ENCODE data around the gene AIFM2.
A peak's percentile ranks its signal among the peaks of the same experiment; 100 is the strongest.

Gene AIFM2

DNA sequence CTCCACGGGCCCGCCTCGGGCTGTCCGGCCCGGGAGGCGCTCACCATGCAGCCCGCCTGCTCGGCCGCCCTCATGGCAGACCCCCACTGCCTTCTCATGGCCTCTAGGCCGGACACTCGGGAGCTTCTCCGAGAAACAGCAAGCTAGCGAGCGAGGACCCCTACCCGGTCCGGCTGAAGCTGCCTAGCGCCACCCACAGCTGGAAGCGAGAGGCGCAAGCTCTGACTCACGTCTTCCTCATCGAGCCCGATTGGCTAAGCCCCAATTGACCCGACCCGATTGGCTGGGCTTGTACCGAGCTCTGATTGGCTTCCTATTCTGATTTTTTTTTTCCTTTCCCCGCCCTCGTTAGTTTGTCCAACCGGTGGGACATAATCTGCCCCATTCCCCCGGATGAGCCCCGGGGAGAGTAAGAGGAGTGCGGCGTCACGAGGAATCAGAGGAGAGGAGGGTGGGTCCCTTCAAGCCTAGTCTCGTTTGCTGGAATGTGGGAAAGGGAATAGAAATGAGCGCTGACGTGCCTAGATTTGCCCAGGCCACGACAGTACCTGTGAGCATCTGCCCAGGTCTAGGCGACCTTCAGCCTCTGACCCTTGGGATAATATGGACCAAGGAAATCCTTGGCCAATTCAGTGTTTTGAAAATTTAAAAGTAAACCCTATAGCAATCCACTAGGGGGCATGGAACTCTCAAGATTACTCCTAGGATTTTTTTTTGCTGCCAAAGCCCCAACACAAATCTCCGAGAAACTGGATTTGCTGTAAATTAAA lies 14.0 kb upstream of the AIFM2 start, which contains the start of gene TYSND1:
TSS of gene TYSND1 (minus strand) at position 212 of the 770 bp plus-strand sequence. CDS start at position 98, 114 bp downstream.
- H3K4me3 ChIP-seq (ENCODE audit: low read length), result peak within 1 kb of the TSS; percentile 94
- no peaks in the 10 kb centered on the region for H3K27me3 ChIP-seq (ENCODE audit: low read depth, low read length)
- peak within 1 kb of the TSS; percentile 67 for H3K27ac ChIP-seq (ENCODE audit: low read length)
- no peaks in the 10 kb centered on the region for H3K36me3 ChIP-seq (replicated peaks; ENCODE audit: low read depth, low read length)
- peak within 1 kb of the TSS; percentile 90 for H3K9ac ChIP-seq (ENCODE audit: low read length)
- TF ChIP-seq, protein P1, sequence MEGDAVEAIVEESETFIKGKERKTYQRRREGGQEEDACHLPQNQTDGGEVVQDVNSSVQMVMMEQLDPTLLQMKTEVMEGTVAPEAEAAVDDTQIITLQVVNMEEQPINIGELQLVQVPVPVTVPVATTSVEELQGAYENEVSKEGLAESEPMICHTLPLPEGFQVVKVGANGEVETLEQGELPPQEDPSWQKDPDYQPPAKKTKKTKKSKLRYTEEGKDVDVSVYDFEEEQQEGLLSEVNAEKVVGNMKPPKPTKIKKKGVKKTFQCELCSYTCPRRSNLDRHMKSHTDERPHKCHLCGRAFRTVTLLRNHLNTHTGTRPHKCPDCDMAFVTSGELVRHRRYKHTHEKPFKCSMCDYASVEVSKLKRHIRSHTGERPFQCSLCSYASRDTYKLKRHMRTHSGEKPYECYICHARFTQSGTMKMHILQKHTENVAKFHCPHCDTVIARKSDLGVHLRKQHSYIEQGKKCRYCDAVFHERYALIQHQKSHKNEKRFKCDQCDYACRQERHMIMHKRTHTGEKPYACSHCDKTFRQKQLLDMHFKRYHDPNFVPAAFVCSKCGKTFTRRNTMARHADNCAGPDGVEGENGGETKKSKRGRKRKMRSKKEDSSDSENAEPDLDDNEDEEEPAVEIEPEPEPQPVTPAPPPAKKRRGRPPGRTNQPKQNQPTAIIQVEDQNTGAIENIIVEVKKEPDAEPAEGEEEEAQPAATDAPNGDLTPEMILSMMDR (IDR thresholded peaks at IDR 0.05; ENCODE audit: low read depth, low read length), result peak; percentile 66
- no peak for TF ChIP-seq EZH2phosphoT487 (IDR thresholded peaks at IDR 0.05; ENCODE audit: low read depth)
- peaks cover 13% of the 10 kb centered on the region for H3K79me2 ChIP-seq (ENCODE audit: low read length)
- H4K20me1 ChIP-seq (ENCODE audit: insufficient read depth, low read length), result no peaks in the 10 kb centered on the region
- peak within 1 kb of the TSS; percentile 72; the same call in 1 of the 2 replicates for H2AFZ ChIP-seq (ENCODE audit: low read depth, low read length)
- H3K4me1 ChIP-seq (ENCODE audit: low read length), result peaks cover 9% of the 10 kb centered on the region; the same call in 1 of the 2 replicates
- no peaks in the 10 kb centered on the region for H3K9me3 ChIP-seq (ENCODE audit: insufficient read depth, low read length)
- H3K4me2 ChIP-seq (ENCODE audit: low read length), result peak within 1 kb of the TSS; percentile 92

DNA sequence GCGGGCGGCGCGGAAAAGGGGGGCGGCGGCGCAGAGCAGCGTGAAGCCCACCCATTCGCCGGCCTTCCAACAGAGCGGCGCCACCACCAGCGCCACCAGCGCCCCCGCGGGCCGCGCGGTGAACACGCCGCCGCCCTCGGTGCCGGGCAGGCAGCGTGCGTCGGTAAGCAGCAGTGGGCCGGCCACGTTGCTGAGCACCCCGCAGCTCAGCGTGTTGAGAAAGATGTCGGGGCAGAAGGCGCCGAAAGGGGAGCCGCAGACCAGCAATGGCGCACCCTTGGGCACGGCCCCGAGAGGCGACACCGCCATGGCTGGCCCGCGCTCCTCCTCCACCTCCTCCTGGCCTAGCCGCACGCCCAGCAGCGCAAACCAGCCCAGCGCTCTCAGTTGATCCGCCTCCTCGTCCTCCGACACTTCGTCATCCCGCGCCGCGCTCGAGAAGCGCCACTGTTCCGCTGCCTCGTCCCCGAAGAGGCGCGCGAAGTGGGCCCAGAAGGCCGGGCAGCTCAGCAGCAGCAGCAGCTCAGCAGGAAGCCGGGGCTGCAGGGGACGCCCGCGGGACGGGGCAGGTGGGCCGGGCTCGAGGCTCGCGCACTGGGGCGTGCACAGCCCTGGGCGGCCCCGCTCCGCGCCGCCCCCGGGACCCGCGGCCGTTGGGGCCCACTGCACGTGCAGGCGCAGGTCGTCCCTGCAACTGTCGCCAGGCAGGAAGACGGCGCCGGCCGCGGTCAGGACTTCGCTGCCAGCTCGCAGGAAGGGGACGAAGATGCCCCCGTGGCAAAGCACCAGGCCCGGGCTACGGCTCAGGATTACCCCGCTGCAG lies 13.3 kb upstream of the AIFM2 start:
- no peak for TF ChIP-seq EZH2phosphoT487 (IDR thresholded peaks at IDR 0.05; ENCODE audit: low read depth)
- TF ChIP-seq, protein P1 (IDR thresholded peaks at IDR 0.05; ENCODE audit: low read depth, low read length), result peak; percentile 42
- H3K4me1 ChIP-seq (ENCODE audit: low read length), result peaks cover 9% of the 10 kb centered on the region; the same call in 1 of the 2 replicates
- peak overlapping the region; percentile 90 for H3K9ac ChIP-seq (ENCODE audit: low read length)
- no peaks in the 10 kb centered on the region for H4K20me1 ChIP-seq (ENCODE audit: insufficient read depth, low read length)
- H3K4me2 ChIP-seq (ENCODE audit: low read length), result peak overlapping the region; percentile 92
- no peaks in the 10 kb centered on the region for H3K27me3 ChIP-seq (ENCODE audit: low read depth, low read length)
- H3K4me3 ChIP-seq (ENCODE audit: low read length), result peak overlapping the region; percentile 94
- H3K79me2 ChIP-seq (ENCODE audit: low read length), result peaks cover 13% of the 10 kb centered on the region
- H3K36me3 ChIP-seq (replicated peaks; ENCODE audit: low read depth, low read length), result no peaks in the 10 kb centered on the region
- H2AFZ ChIP-seq (ENCODE audit: low read depth, low read length), result peak overlapping the region; percentile 62; the same call in 1 of the 2 replicates
- H3K27ac ChIP-seq (ENCODE audit: low read length), result peak overlapping the region; percentile 67
- no peaks in the 10 kb centered on the region for H3K9me3 ChIP-seq (ENCODE audit: insufficient read depth, low read length)

DNA sequence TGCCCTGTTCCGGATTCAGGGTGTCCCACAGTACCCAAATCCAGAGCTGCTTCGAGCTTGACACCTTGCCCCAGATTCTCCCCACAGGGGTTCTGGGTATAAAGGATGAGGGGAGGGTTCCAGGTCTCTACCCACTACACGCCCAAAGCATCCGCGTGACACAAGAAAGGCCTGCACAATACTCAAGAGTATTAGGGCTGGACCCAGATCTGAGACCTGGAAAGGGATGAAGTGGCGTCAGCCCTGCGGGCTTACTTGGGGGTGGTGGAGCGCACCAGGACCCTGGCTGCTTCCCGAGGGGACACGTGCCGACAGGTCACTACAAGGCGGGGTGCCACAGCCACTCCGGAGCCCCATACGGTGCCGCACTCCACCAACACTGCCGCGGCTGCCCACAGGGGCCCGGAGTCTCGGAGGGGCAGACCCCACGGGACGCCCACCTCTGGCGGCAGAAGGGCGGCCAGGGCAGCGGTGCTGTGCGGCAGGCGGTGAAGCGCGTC lies 12.6 kb upstream of the AIFM2 start:
- Histone ChIP-seq H2AFZ (ENCODE audit: low read depth, low read length) (no peak overlapping the region), H3K4me2 (ENCODE audit: low read length) (peak overlapping the region; percentile 92), H3K27me3 (ENCODE audit: low read depth, low read length) (no peaks in the 10 kb centered on the region), H3K4me3 (ENCODE audit: low read length) (peak overlapping the region; percentile 94), H4K20me1 (ENCODE audit: insufficient read depth, low read length) (no peaks in the 10 kb centered on the region), H3K27ac (ENCODE audit: low read length) (no peak overlapping the region), H3K9ac (ENCODE audit: low read length) (peak overlapping the region; percentile 90), H3K9me3 (ENCODE audit: insufficient read depth, low read length) (no peaks in the 10 kb centered on the region), H3K4me1 (ENCODE audit: low read length) (peaks cover 9% of the 10 kb centered on the region; the same call in 1 of the 2 replicates), H3K79me2 (ENCODE audit: low read length) (peaks cover 13% of the 10 kb centered on the region), H3K36me3 (replicated peaks; ENCODE audit: low read depth, low read length) (no peaks in the 10 kb centered on the region)
- no peak for TF ChIP-seq EZH2phosphoT487 (IDR thresholded peaks at IDR 0.05; ENCODE audit: low read depth)
- TF ChIP-seq, protein P1 (IDR thresholded peaks at IDR 0.05; ENCODE audit: low read depth, low read length), result no peak
